SH-SY5Y (cell line): Measurements from ENCODE around the gene PRRT4.

Experiments
- GATA2 ChIP-seq: IDR thresholded peaks from 2 replicates; pipeline ENCODE4 v1.6.1; 2011; ENCODE audit warnings: mild to moderate bottlenecking, low read depth, low read length
- GATA3 ChIP-seq: IDR thresholded peaks from 2 replicates; pipeline ENCODE4 v1.6.1; 2011; ENCODE audit warnings: low read depth, mild to moderate bottlenecking, low read length, moderate library complexity

DNA sequence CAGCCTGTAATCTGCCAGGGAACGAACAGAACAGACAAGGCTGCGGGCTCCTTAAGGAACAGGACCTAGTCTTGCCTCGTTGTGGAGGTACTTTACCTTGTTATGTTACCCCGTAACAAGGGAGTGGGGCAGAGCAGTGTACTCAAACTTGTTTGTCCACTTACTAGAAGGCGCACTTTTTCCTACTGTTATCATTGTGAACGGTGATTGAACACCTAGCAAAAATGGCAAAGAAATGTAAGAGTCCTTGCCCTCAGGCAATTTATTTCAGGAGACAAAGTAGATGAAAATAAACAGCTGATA, 48.9 kb upstream of the PRRT4 start:
- TF ChIP-seq GATA2: no peak
- TF ChIP-seq GATA3: no peak
